Heart right ventricle (tissue), 16 donors: ENCODE data around the gene ETNPPL. TPM values are rescaled to one million over a fixed set of nuclear protein-coding genes. Genes with fewer than 3 reads are reported as not detected.

Source experiments
- ATAC-seq, 8 donors: fragments of 200-7000 bp; cut with Tn5 transposase; one replicate each; pipeline ENCODE4 v1.9.1; 2020; ENCODE audit warnings: mild to moderate bottlenecking in 8 of 8, moderate library complexity in 8 of 8, moderate number of reproducible peaks in 1 of 8
- DNase-seq, 2 donors: peaks; one replicate each; pipeline ENCODE4 v3.0.0-alpha.2; 2020
- H3K27ac ChIP-seq, 10 donors: fragments of 200-600 bp; sonication (generic) in 2 of 10; one replicate each; pipeline versions ENCODE4 v1.5.0 to v1.8.0; 2020 to 2022; ENCODE audit warnings: mild to moderate bottlenecking in 3 of 10
- H3K27me3 ChIP-seq, 7 donors: fragments of 200-600 bp; one replicate each; pipeline ENCODE4 v1.8.0; 2021 to 2022; ENCODE audit warnings: mild to moderate bottlenecking in 2 of 7
- H3K36me3 ChIP-seq, 9 donors: fragments of 200-600 bp; sonication (generic) in 1 of 9; one replicate each; pipeline versions ENCODE4 v1.5.0 to v1.8.0; 2020 to 2022; ENCODE audit warnings: mild to moderate bottlenecking in 2 of 9
- H3K4me1 ChIP-seq, 9 donors: fragments of 200-600 bp; sonication (generic) in 1 of 9; one replicate each; pipeline versions ENCODE4 v1.5.0 to v1.8.0; 2020 to 2022; ENCODE audit warnings: mild to moderate bottlenecking in 4 of 9
- H3K4me3 ChIP-seq, 10 donors: fragments of 200-600 bp; sonication (generic) in 2 of 10; one replicate each; pipeline versions ENCODE4 v1.5.0 to v1.8.0; 2020 to 2022; ENCODE audit warnings: mild to moderate bottlenecking in 7 of 10, moderate library complexity in 2 of 10
- H3K9me3 ChIP-seq, 11 donors: fragments of 200-600 bp in 10 of 11; sonication (generic) in 2 of 11; one replicate each; pipeline versions ENCODE4 v1.5.0 to v1.8.0; 2013 to 2022; ENCODE audit warnings: mild to moderate bottlenecking in 2 of 11, control low read depth in 1 of 11, moderate library complexity in 1 of 11
- CTCF ChIP-seq, 9 donors: fragments of 200-600 bp; sonication (generic) in 2 of 9; IDR thresholded peaks; one replicate each; pipeline versions ENCODE4 v1.5.0 to v1.8.0; 2021 to 2022; ENCODE audit warnings: antibody characterized with exemption in 9 of 9, mild to moderate bottlenecking in 5 of 9, moderate library complexity in 1 of 9
- WGBS, 2 donors: extraction: QIAGEN DNeasy Blood & Tissue Kit; methylation state at CpG; one replicate each; pipeline ENCODE4 v1.1.7; 2013; ENCODE audit warnings: inconsistent platforms in 1 of 2; 5-methylcytosine and 5-hydroxymethylcytosine counted together
- intact Hi-C, 10 donors: fragments of 100-400 bp; cut with DNase I; formaldehyde crosslinking; loops; one replicate each; pipeline versions ENCODE4 v1.11.1 to v1.14.2; 2022
- polyA plus RNA-seq, 2 donors: library from polyadenylated mRNA; stranded (reverse); fragments of 200-250 nt; gene quantifications; one replicate each; pipeline ENCODE4 v1.2.3, GENCODE V29; 2013
- total RNA-seq, 10 donors: library from RNA; stranded (reverse); fragmentation: NEBNext Ultra II Directional in 3 of 10; extraction: Animal tissue kit (Norgen Biotek cat#: 25700) in 3 of 10; gene quantifications; one replicate each; pipeline versions ENCODE4 v1.2.1 to v1.2.4, GENCODE V29; 2021 to 2023
- donor health status: Arrhythmogenic right ventricular cardiomyopathy.
- donor health status: ischemic (EF 13 %, LVEDD 7.1; RV severe dilation, severe dysfunction).
- donor health status: healthy with polysubstance abuse.
- donor health status: DM: no; HTN: yes; CAD: no.
- donor health status: DM: no; HTN: no; CAD: no.
- donor health status: ischemic (EF 25% LVEDD 6.9; RV normal size, moderate dysfunction).
- donor health status: ischemic (EF 25% LVEDD 5.7; RV mildly dilated, moderate dysfunction).
- donor health status: healthy.
- donor health status: DM: yes; HTN: yes; CAD: no.
- donor health status: Ischemic cardiomyopathy.
- donor health status: ischemic (EF 35%, LVEDD 5.7; RV mildly dilated, moderate dysfunction).
- donor health status: nonischemic (EF 11% LVEDD 7.7; RV severe dilation, severe dysfunction).
- donor health status: DM: yes; HTN: yes; CAD: no.
- donor health status: PGD.
- donor health status: ischemic (EF 29% LVEDD 5.4; RV normal size, mild dysfunction).
- donor health status: nonischemic (EF 23%, LVEDD 6.1; RV moderate dilation, normal function).

ETNPPL gene
- total and polyA plus RNA-seq, 12 donors, result 1.9 to 45.8 (median 5.4) TPM

- no peaks in the 10 kb centered on the region for H3K9me3 ChIP-seq
- H3K27me3 ChIP-seq, result no peaks in the 10 kb centered on the region
- no peaks in the 10 kb centered on the region for H3K4me1 ChIP-seq
- no peak for TF ChIP-seq CTCF (IDR thresholded peaks at IDR 0.05)
- no peak overlapping the region for H3K27ac ChIP-seq
- H3K4me3 ChIP-seq, result no peak overlapping the region
- ATAC-seq (no peak), DNase-seq (no peak)
- intact Hi-C loops, result no loop called here
- WGBS, 2 donors, result 53 to 58% methylated on average over 2 of the region's 2 CpGs
- no peaks in the 10 kb centered on the region for H3K36me3 ChIP-seq
Measured at GRCh38 chr4:108703966-108704365, 58.9 kb downstream of the ETNPPL start.

- H3K27ac ChIP-seq, result no peak overlapping the region
- no peaks in the 10 kb centered on the region for H3K9me3 ChIP-seq
- no peak for TF ChIP-seq CTCF (IDR thresholded peaks at IDR 0.05)
- ATAC-seq (no peak), DNase-seq (no peak)
- no peaks in the 10 kb centered on the region for H3K36me3 ChIP-seq
- H3K4me1 ChIP-seq, result no peaks in the 10 kb centered on the region
- intact Hi-C loops, result no loop called here
- no peak overlapping the region for H3K4me3 ChIP-seq
- H3K27me3 ChIP-seq, result no peaks in the 10 kb centered on the region
Measured at GRCh38 chr4:108703370-108703769, 59.5 kb downstream of the ETNPPL start.

- WGBS, 2 donors, result 68 to 84% methylated on average over 3 of the region's 3 CpGs
- no peak for ATAC-seq
- intact Hi-C loops, result no loop called here
Measured at GRCh38 chr4:108702960-108703359, 59.9 kb downstream of the ETNPPL start.

GRCh38 chr4:108700081-108700757, 62.6 kb downstream of the ETNPPL start:
- Histone ChIP-seq H3K27ac (no peak overlapping the region), H3K4me1 (no peaks in the 10 kb centered on the region), H3K36me3 (no peaks in the 10 kb centered on the region), H3K27me3 (peaks cover 0 to 5% (median 0%) of the 10 kb centered on the region in 7 donors), H3K9me3 (no peaks in the 10 kb centered on the region), H3K4me3 (no peak overlapping the region)
- ATAC-seq (no peak), DNase-seq (no peak)
- 54 to 67% methylated on average over 1 of the region's 1 CpG for WGBS, 2 donors
- intact Hi-C loops, result no loop called here
- TF ChIP-seq CTCF (IDR thresholded peaks at IDR 0.05), result no peak

More at GRCh38 chr4:108702960-108703359, 59.9 kb downstream of the ETNPPL start:
- H3K9me3 ChIP-seq, result no peaks in the 10 kb centered on the region
- H3K4me3 ChIP-seq, result no peak overlapping the region
- no peak overlapping the region for H3K27ac ChIP-seq
- no peak for DNase-seq
- no peak for TF ChIP-seq CTCF (IDR thresholded peaks at IDR 0.05)
- no peaks in the 10 kb centered on the region for H3K27me3 ChIP-seq
- H3K4me1 ChIP-seq, result no peaks in the 10 kb centered on the region
- no peaks in the 10 kb centered on the region for H3K36me3 ChIP-seq
